ENCODE data around the gene CHI3L1.

DNA sequence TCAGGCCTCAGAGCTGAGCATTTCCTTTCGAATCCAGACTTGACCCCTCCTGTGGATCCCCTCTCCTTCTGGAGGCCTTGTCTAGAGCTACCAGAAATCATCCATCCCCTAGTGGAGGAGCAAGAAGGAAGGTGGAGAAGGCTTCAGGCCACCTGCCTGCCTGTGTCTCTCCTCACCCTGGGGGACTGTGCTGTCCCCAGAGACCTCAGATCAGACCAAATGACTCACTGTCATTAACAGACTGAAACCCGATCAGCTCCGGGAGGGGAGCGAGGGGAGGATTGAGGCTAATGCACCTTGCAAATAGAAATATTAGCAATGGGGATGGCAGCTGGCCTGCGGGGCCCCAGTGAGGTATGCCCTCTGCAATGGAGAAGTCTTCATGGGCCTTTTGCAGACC is 12.9 kb downstream of the CHI3L1 start:
- TF ChIP-seq, protein P1, sequence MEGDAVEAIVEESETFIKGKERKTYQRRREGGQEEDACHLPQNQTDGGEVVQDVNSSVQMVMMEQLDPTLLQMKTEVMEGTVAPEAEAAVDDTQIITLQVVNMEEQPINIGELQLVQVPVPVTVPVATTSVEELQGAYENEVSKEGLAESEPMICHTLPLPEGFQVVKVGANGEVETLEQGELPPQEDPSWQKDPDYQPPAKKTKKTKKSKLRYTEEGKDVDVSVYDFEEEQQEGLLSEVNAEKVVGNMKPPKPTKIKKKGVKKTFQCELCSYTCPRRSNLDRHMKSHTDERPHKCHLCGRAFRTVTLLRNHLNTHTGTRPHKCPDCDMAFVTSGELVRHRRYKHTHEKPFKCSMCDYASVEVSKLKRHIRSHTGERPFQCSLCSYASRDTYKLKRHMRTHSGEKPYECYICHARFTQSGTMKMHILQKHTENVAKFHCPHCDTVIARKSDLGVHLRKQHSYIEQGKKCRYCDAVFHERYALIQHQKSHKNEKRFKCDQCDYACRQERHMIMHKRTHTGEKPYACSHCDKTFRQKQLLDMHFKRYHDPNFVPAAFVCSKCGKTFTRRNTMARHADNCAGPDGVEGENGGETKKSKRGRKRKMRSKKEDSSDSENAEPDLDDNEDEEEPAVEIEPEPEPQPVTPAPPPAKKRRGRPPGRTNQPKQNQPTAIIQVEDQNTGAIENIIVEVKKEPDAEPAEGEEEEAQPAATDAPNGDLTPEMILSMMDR (IDR thresholded peaks at IDR 0.05; ENCODE audit: low read depth, low read length) = peak; percentile 13; the same call in 1 of the 2 replicates
- no peak for TF ChIP-seq EZH2phosphoT487 (IDR thresholded peaks at IDR 0.05; ENCODE audit: low read depth)

Data from OCI-LY3 (cell line).